DND-41 (cell line): ENCODE data around the gene RRAS.

ENCODE experiments used
- ATAC-seq: fragments of 200-7000 bp; cut with Tn5 transposase; 3 replicates; pipeline ENCODE4 v1.9.1; 2021; ENCODE audit warnings: low read depth; ENCODE audit not compliant: insufficient read depth
- DNase-seq: peaks from one replicate; pipeline ENCODE4 v3.0.0-alpha.2; 2020
- H2AFZ ChIP-seq: 2 replicates; pipeline ENCODE4 v1.6.0; 2012; ENCODE audit warnings: low read depth, low read length
- H3K27ac ChIP-seq: 2 replicates; pipeline ENCODE4 v1.5.1; 2012; ENCODE audit warnings: low read length, inconsistent platforms
- H3K27me3 ChIP-seq: fragments of 200-600 bp; sonication (generic); 2 replicates; pipeline ENCODE4 v1.6.0; 2012; ENCODE audit warnings: low read length, mild to moderate bottlenecking, inconsistent platforms; ENCODE audit not compliant: insufficient read depth, poor library complexity
- H3K36me3 ChIP-seq: 2 replicates; pipeline ENCODE4 v1.5.1; 2012; ENCODE audit warnings: low read length, inconsistent platforms; ENCODE audit not compliant: insufficient read depth
- H3K4me1 ChIP-seq: 2 replicates; pipeline ENCODE4 v1.5.1; 2012; ENCODE audit warnings: mild to moderate bottlenecking, low read length; ENCODE audit not compliant: insufficient read depth
- H3K4me2 ChIP-seq: 2 replicates; pipeline ENCODE4 v1.6.0; 2012; ENCODE audit warnings: mild to moderate bottlenecking, moderate library complexity, low read length, inconsistent platforms; ENCODE audit not compliant: insufficient read depth
- H3K4me3 ChIP-seq, 2 experiments: fragments of 200-600 bp in 1 of 2; shearing (Covaris generic) in 1 of 2; 2 replicates each; pipeline ENCODE4 v1.5.1; 2012 to 2016; ENCODE audit warnings: inconsistent platforms in 2 of 2, low read length in 2 of 2, mild to moderate bottlenecking in 2 of 2, low read depth in 1 of 2, moderate library complexity in 1 of 2
- H3K79me2 ChIP-seq: 2 replicates; pipeline ENCODE4 v1.6.0; 2012; ENCODE audit warnings: low read length, inconsistent platforms; ENCODE audit not compliant: insufficient read depth
- H3K9ac ChIP-seq: 2 replicates; pipeline ENCODE4 v1.6.0; 2012; ENCODE audit warnings: low read depth, mild to moderate bottlenecking, inconsistent platforms, low read length, moderate library complexity
- H3K9me3 ChIP-seq: 2 replicates; pipeline ENCODE4 v1.5.1; 2012; ENCODE audit warnings: low read length, moderate library complexity, mild to moderate bottlenecking, inconsistent platforms; ENCODE audit not compliant: insufficient read depth, severe bottlenecking
- H4K20me1 ChIP-seq: 2 replicates; pipeline ENCODE4 v1.6.0; 2012; ENCODE audit warnings: low read length; ENCODE audit not compliant: insufficient read depth
- EZH2 ChIP-seq: IDR thresholded peaks from 3 replicates; pipeline ENCODE4 v1.6.1; 2012; ENCODE audit warnings: borderline replicate concordance, low read depth, mild to moderate bottlenecking, moderate library complexity, low read length, inconsistent platforms; ENCODE audit not compliant: severe bottlenecking
- TF ChIP-seq, protein P1 (sequence below): IDR thresholded peaks from 2 replicates; pipeline ENCODE4 v1.5.1; 2012; ENCODE audit warnings: borderline replicate concordance, low read length, moderate library complexity, mild to moderate bottlenecking; ENCODE audit not compliant: poor library complexity, severe bottlenecking; ENCODE audit errors: extremely low read depth

RRAS gene

DNA sequence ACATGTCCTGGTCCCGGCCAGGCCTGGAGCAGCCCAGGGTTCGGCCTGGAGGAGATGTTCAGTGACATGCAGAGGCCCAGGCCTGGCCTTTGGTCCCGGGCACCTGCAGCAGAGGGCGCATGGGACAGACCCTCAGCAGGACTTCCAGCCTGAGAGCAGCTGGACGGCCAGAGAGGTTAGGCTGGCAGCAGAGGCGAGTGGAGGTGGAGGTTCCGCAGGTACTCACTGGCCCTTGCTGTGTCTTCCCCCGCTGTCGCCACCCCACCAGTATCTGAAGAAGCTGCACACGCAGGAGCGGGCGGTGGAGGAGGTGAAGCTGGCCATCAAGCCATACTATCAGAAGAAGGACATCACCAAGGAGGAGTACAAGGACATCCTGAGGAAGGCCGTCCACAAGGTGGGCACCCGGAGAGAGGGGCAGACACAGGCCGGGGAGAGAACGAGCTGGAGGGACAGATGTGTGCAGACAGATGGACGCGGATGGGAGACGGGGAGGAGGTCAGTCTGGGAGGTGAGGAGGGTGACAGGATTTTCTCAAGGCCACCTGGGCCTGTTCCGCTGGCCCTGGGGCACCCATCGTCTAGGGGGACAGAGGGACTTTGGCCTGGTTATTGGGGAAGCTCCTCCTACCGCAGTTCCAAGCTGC lies 17.7 kb upstream of the RRAS start:
- Histone ChIP-seq H3K27ac (no peak overlapping the region), H3K36me3 (peaks cover 98% of the 10 kb centered on the region)

DNA sequence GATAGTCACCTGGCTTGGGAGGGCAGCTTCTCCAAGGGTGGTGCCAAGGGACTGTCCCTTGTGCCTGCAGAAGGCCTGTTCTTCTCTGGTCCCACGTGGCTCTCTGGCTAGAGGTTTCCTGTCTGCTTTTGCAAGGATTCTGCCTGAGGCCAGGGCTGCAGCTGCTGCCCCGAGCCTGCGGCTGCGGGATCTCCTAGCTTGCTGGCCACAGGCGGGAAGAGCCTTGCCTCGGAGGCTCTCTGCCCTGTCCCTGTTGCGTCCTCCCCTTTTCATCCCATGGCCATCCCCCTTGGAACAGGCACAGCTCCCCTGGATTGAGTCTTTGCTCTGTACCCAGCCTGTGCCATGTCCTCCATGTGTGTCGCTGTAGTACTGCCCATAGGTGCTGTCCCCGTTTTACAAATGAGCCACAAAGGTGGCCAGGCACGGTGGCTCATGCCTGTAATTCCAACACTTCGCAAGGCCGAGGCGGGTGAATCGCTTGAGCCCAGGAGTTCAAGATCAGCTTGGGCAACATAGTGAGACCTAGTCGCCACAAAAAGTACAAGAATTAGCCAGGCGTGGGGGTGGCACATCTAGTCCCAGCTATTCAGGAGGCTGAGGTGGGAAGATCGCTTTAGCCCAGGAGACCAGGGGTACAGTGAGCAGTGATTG lies 16.6 kb upstream of the RRAS start:
- Histone ChIP-seq H3K4me2 (no peak overlapping the region), H3K4me3 (no peak overlapping the region), H2AFZ (no peak overlapping the region), H3K27me3 (no peaks in the 10 kb centered on the region), H3K9ac (no peak overlapping the region; the same call in 1 of the 2 replicates), H3K27ac (no peak overlapping the region), H4K20me1 (peaks cover 53% of the 10 kb centered on the region), H3K9me3 (no peaks in the 10 kb centered on the region), H3K4me1 (no peaks in the 10 kb centered on the region), H3K79me2 (no peaks in the 10 kb centered on the region; the same call in 1 of the 2 replicates), H3K36me3 (peaks cover 94% of the 10 kb centered on the region)
- TF ChIP-seq, protein P1, sequence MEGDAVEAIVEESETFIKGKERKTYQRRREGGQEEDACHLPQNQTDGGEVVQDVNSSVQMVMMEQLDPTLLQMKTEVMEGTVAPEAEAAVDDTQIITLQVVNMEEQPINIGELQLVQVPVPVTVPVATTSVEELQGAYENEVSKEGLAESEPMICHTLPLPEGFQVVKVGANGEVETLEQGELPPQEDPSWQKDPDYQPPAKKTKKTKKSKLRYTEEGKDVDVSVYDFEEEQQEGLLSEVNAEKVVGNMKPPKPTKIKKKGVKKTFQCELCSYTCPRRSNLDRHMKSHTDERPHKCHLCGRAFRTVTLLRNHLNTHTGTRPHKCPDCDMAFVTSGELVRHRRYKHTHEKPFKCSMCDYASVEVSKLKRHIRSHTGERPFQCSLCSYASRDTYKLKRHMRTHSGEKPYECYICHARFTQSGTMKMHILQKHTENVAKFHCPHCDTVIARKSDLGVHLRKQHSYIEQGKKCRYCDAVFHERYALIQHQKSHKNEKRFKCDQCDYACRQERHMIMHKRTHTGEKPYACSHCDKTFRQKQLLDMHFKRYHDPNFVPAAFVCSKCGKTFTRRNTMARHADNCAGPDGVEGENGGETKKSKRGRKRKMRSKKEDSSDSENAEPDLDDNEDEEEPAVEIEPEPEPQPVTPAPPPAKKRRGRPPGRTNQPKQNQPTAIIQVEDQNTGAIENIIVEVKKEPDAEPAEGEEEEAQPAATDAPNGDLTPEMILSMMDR = no peak
- TF ChIP-seq EZH2 = no peak
- ATAC-seq (no peak), DNase-seq (no peak)

More for the DNA sequence above, 17.7 kb upstream of the RRAS start:
- Histone ChIP-seq H2AFZ (no peak overlapping the region), H3K79me2 (peaks cover 7% of the 10 kb centered on the region; the same call in 1 of the 2 replicates), H3K9me3 (no peaks in the 10 kb centered on the region), H3K27me3 (no peaks in the 10 kb centered on the region), H3K4me1 (peaks cover 2% of the 10 kb centered on the region; the same call in 1 of the 2 replicates), H4K20me1 (peaks cover 52% of the 10 kb centered on the region), H3K4me2 (no peak overlapping the region), H3K4me3 (no peak overlapping the region), H3K9ac (no peak overlapping the region)
- TF ChIP-seq EZH2 = no peak
- TF ChIP-seq, protein P1 = no peak
- no peak for ATAC-seq
- no peak for DNase-seq

DNA sequence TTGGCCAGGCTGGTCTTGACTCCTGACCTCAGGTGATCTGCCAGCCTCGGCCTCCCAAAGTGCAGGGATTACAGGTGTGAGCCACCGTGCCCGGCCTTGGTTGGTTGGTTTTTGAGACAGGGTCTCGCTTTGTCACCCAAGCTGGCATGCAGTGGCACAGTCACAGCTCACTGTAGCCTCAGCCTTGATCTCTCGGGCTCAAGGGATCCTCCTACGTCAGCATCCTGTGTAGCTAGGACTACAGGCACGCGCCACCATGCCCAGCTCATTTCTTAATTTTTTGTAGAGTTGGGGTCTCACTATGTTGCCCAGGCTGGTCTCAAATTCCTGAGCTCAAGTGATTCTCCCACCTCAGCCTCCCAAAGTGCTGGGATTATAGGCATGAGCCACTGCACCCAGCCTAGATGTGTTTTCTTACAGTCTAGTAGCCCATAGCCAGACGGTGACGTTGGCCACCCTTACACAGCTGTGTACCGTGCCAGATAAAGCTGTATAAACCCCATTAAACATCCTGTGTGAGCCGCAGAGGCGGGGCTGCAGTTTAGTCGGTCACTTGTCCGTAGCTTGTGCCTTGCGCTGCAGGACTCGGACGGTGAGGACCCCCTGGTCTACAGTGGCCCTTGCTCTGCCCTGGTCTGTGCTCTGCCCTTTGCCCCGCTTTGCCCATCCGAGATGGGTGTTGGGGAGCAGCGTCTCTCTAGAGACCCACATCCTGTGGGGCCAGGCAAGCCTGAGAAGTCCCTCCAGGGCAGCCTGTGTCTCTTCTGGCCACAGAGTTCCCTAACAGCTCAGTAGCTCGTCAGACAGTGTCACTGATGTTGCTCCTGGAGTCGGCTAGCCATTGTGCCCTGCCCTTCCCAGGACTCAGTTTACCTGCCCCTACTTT lies 15.9 kb upstream of the RRAS start:
- Histone ChIP-seq H3K4me2 (no peak overlapping the region), H3K9ac (no peak overlapping the region; the same call in 1 of the 2 replicates), H3K27me3 (no peaks in the 10 kb centered on the region), H3K27ac (no peak overlapping the region), H3K36me3 (peaks cover 93% of the 10 kb centered on the region), H4K20me1 (peaks cover 48% of the 10 kb centered on the region), H2AFZ (no peak overlapping the region), H3K4me1 (no peaks in the 10 kb centered on the region), H3K79me2 (no peaks in the 10 kb centered on the region; the same call in 1 of the 2 replicates), H3K9me3 (no peaks in the 10 kb centered on the region), H3K4me3 (no peak overlapping the region)
- ATAC-seq (no peak), DNase-seq (no peak)
- no peak for TF ChIP-seq EZH2
- TF ChIP-seq, protein P1 = no peak
